NCI-H446 treated with DMSO at 0.1 percent for 48 hours (cell line): ENCODE measurements around the gene IQCH.
"Not testable (repeated sequence)": the region's sequence is repeated elsewhere in the genome, so short reads cannot be mapped to it uniquely, and the experiment has no call there.

Experiments
- DNase-seq: peaks from one replicate; lab custom pipeline; 2025; lab: John Stamatoyannopoulos, UW

IQCH gene

DNA sequence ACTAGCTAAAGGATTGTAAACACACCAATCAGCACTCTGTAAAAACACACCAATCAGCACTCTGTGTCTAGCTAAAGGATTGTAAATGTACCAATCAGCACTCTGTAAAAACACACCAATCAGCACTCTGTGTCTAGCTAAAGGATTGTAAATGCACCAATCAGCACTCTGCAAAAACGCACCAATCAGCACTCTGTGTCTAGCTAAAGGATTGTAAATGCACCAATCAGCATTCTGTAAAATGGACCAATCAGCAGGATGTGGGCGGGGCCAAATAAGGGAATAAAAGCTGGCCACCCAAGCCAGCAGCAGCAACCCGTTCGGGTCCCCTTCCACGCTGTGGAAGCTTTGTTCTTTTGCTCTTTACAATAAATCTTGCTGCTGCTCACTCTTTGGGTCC lies 8.0 kb upstream of the IQCH start:
- not testable (repeated sequence) for DNase-seq

- no peak for DNase-seq
These were observed 6.5 kb upstream of the IQCH start for GRCh38 chr15:67248011-67248505.

DNA sequence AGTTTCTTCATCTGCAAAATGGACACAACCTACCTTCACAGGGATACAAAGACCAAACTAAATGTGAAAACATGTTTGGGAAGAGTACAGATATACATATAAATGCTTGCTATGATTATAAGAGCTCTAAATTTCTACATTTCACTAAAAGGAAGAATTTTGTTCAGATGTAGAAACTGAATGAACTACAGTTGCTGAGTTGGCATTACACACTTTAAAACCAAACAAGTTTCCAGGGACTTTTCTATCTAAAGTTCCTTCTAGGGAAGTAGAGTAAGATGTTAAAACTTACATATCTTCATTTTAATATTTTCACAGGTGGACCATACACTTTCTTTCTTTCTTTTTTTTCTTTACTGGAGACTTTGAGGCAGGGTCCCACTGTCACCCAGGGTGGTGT lies 4.8 kb upstream of the IQCH start:
- no peak for DNase-seq

GRCh38 chr15:67251318-67251717 lies 3.3 kb upstream of the IQCH start:
- no peak for DNase-seq

DNA sequence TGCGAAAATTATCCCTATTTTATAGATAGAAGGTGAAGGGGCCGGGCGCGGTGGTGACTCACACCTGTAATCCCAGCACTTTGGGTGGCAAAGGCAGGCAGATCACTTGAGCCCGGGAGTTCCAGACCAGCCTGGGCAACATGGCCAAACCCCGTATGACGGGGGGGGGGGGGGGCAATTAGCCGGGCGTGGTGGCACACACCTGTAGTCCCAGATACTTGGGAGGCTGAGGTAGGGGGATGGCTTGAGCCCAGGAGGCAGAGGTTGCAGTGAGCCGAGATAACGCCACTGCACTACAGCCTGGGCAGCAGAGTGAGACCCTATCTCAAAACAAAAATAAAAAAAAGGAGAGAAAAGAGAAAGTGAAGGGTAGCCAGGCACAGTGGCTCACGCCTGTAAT lies 1.5 kb upstream of the IQCH start:
- no peak for DNase-seq

GRCh38 chr15:67253549-67254237 lies 893 bp upstream of the IQCH start:
- DNase-seq: no peak

GRCh38 chr15:67256051-67256450 lies 1.5 kb downstream of the IQCH start:
- DNase-seq: no peak

- not testable (repeated sequence) for DNase-seq
These were observed 3.8 kb downstream of the IQCH start for GRCh38 chr15:67258412-67258811.

DNA sequence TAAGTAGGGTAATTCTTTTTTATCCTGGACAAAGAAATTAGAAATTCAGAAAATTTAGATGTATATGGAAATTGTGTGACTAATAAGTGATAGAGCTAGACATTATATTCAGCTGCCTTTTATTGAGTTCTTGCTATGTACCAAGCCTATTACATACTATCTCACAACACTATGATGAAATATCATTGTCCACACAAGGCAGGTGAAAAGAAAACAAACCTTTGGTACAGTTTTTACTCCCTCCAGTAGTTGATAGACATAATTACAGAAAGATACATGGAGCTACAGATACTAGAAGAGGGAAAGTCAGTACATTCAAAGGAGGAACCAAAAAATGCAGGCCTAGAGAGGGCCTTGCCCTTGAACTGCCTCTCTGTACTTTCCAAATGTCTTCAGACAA lies 4.8 kb downstream of the IQCH start:
- no peak for DNase-seq

- no peak for DNase-seq
These were observed 5.2 kb downstream of the IQCH start for GRCh38 chr15:67259806-67260205.

DNA sequence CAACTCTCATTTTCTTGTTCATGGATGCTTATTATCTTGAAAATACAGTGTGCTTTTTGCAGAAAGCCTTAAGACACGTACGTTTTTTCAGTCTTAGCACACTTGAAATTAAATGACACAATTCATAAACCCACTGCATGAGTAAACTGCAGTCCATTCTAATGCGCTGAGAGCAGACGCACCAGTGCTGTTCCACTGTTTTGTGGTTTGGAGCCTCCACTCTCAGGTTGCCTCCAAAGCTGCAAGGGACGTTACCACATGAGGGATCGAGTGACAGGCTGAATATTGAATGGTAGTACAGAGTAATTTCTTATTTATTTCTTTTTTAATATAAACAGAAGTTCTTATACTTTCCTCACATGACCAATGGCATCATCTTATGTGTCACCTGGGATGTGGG lies 12.3 kb downstream of the IQCH start:
- DNase-seq: no peak

DNA sequence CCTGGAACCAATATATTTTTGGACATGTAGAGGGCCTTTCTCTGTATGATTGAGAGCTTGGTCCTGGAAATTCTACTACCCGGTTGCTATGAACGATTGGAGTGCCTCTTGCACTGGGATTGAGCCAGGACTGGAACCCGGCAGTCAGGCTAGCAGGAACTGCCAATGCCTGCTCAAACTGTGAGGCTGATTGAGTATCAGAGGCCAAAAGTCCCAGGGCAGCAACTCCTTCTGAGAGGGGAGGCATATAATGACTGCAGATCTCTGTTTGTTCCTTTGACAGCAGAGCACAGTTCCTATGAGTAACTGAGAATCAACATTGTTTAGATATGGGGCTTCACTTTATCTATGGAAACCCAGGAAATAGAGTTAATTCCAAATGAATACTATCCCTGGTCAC lies 12.9 kb downstream of the IQCH start:
- DNase-seq: no peak

DNA sequence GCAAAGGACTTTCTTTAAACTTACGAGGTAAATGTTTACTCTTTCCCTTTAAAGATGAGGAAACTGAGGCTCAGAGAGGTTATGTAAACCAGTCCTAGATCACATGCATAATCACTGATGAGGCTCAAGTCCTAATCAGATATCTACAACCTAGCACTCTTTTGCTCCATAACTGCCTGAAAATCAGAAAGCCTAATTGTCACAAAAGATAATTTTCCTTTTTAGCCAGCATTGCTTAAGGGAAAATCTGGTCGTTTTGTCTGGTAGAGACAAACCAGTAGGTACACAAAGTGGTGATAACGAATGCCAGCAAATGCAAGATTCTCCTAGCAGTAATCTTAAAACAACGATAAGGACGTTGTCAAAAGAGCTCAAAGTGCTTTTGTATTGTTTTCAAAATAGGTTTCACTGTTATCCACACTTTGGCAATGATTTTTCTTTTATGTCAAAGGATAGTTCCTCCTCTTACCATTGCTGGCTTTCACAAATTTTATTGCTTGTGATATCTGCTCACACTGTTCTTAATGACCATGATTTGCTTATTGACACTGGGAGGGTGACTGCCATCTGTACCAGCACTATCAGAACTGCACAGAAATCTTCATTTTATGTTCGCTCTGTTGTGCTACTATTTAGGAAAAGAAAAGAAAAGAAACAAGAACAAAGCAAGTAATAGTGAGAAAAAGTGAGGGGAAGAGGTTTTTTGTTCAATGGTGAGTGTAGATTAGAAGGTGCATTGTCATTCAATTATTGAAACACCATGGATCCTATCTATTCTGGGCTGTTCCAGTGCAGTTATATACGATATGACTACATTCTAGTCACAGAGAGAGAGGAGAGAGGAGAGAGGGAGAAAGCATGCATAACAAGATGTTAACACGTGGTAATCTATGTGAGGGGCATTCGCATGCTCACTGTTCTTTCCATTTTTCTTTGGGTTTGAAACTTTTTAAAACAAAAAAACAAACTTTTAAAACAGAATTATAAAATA lies 13.7 kb downstream of the IQCH start:
- no peak for DNase-seq

DNA sequence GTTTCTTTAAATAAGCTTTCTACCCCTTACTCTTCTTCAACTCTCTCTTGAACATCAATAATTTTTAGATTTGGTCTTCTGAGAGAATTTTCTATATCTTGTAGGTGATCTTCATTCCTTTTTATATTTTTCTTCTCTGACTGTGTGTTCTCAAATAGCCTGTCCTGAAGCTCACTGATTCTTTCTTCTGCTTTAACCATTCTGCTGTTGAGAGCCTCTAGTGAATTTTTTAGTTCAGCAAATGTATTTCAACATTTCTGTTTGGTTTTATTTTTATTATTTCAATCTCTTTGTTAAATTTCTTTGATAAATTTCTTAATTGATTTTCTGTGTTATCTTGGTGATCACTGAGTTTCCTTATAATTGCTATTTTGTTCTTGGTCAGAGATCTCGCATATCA lies 19.6 kb downstream of the IQCH start:
- no peak for DNase-seq

- DNase-seq: no peak
These were observed 22.1 kb downstream of the IQCH start for GRCh38 chr15:67276666-67277065.

DNA sequence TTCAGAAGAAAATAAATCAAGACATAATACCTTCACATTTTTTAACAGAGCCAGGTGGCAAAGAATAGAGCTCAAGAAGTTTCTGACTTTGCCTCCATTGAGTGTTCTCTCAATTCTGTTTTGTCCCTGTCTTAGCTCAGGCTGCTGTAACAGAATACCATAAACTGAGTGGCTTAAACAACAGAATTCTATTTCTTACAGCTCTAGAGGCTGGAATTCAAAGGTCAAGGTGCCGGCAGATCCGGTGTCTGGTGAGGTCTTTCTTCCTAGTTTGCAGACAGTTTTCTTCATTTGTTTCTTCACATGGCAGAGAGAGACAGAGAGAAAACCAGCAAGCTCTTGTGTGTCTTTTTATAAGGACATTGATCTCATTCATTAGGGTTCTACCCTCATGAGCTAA lies 25.6 kb downstream of the IQCH start:
- DNase-seq: no peak

DNA sequence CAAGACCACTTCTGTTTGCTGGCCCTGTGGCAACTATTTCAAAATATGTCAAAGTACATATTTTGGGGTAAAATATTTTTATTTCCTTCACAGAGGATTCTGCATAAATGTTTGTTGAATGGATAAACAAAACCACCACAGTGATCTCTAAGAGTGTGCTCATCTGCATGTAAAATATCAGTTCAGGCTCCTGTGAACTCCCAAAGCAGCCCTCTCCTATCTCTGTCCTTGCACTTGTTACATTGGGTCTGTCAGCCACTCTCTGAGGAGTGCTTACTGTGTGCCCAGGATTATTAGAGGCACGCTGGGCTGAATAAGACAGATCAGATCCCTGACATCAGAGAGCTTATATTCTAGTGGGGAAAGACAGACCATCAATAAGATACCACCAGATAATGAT lies 27.1 kb downstream of the IQCH start:
- no peak for DNase-seq

DNA sequence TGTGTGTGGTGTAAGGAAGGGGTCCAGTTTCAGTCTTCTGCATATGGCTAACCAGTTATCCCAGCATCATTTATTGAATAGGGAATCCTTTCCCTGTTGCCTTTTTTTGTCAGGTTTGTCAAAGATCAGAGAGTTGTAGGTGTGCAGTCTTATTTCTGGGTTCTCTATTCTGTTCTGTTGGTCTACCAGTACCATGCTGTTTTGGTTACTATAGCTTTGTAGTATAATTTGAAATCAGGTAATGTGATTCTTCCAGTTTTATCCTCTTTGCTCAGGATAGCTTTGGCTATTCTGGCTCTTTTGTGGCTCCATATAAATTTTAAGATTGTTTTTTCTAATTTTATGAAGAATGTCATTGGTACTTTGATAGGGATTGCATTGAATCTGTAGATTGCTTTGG lies 31.0 kb downstream of the IQCH start:
- DNase-seq: not testable (repeated sequence)

GRCh38 chr15:67286400-67286799 lies 31.8 kb downstream of the IQCH start:
- not testable (repeated sequence) for DNase-seq

GRCh38 chr15:67290319-67290718 lies 35.7 kb downstream of the IQCH start:
- DNase-seq: no peak

- DNase-seq: no peak
These were observed 41.6 kb downstream of the IQCH start for GRCh38 chr15:67296188-67296587.

GRCh38 chr15:67296684-67297083 lies 42.1 kb downstream of the IQCH start:
- no peak for DNase-seq
